GM21423 (cell line): ENCODE data around the gene MS4A12.
A peak's percentile ranks its signal among the peaks of the same experiment; 100 is the strongest.
"Not testable (repeated sequence)": the region's sequence is repeated elsewhere in the genome, so short reads cannot be mapped to it uniquely, and the experiment has no call there.

Experiments
- ATAC-seq: cut with Tn5 transposase; IDR thresholded peaks from one replicate; pipeline ENCODE4 v1.9.1; 2021; ENCODE audit warnings: mild to moderate bottlenecking, moderate library complexity; ENCODE audit not compliant: unreplicated experiment

The MS4A12 gene

GRCh38 chr11:60492488-60493009 is at the start of gene MS4A12:
TSS of gene MS4A12 (plus strand) at chr11:60492778. CDS start at chr11:60497319, 4,541 bp downstream.
- no peak for ATAC-seq

- no peak for ATAC-seq
Observed at GRCh38 chr11:60447070-60447469, 45.5 kb upstream of the MS4A12 start.

- no peak for ATAC-seq
Observed at GRCh38 chr11:60447846-60448245, 44.7 kb upstream of the MS4A12 start.

GRCh38 chr11:60451185-60451584 is 41.4 kb upstream of the MS4A12 start:
- ATAC-seq = not testable (repeated sequence)

- no peak for ATAC-seq
Observed at GRCh38 chr11:60454212-60454611, 38.4 kb upstream of the MS4A12 start.

- ATAC-seq = peak; percentile 87
Observed at GRCh38 chr11:60455531-60456042, 37.0 kb upstream of the MS4A12 start, which contains the start of gene MS4A1. TSS of gene MS4A1 (plus strand) at chr11:60455847. CDS start at chr11:60462375, 6,528 bp downstream.

- peak; percentile 28 for ATAC-seq
Observed at GRCh38 chr11:60457576-60457975, 35.0 kb upstream of the MS4A12 start.

- no peak for ATAC-seq
Observed at GRCh38 chr11:60459345-60459744, 33.2 kb upstream of the MS4A12 start.

- ATAC-seq = no peak
Observed at GRCh38 chr11:60468829-60469228, 23.7 kb upstream of the MS4A12 start.

- no peak for ATAC-seq
Observed at GRCh38 chr11:60469723-60470122, 22.9 kb upstream of the MS4A12 start.

GRCh38 chr11:60477035-60477445 is 15.5 kb upstream of the MS4A12 start:
- peak; percentile 63 for ATAC-seq

- ATAC-seq = no peak
Observed at GRCh38 chr11:60482361-60482760, 10.2 kb upstream of the MS4A12 start.

GRCh38 chr11:60485987-60486386 is 6.6 kb upstream of the MS4A12 start:
- peak; percentile 98 for ATAC-seq

GRCh38 chr11:60493454-60493853 is 876 bp downstream of the MS4A12 start:
- no peak for ATAC-seq

- ATAC-seq = no peak
Observed at GRCh38 chr11:60498399-60498798, 5.8 kb downstream of the MS4A12 start.

GRCh38 chr11:60498853-60499252 is 6.3 kb downstream of the MS4A12 start:
- peak; percentile 84 for ATAC-seq

GRCh38 chr11:60500276-60500910 is 7.8 kb downstream of the MS4A12 start:
- ATAC-seq = no peak

- no peak for ATAC-seq
Observed at GRCh38 chr11:60502221-60502775, 9.7 kb downstream of the MS4A12 start.

- ATAC-seq = peak; percentile 43
Observed at GRCh38 chr11:60504219-60504905, 11.8 kb downstream of the MS4A12 start.

GRCh38 chr11:60509609-60510008 is 17.0 kb downstream of the MS4A12 start:
- not testable (repeated sequence) for ATAC-seq

- ATAC-seq = not testable (repeated sequence)
Observed at GRCh38 chr11:60510209-60510608, 17.6 kb downstream of the MS4A12 start.

- ATAC-seq = no peak
Observed at GRCh38 chr11:60511393-60511792, 18.8 kb downstream of the MS4A12 start.
